H7 (cell line): Measurements from ENCODE around the gene CYP26C1. TPM values are rescaled to one million over a fixed set of nuclear protein-coding genes. Genes with fewer than 3 reads are reported as not detected.
A peak's percentile ranks its signal among the peaks of the same experiment; 100 is the strongest.
"Not testable (repeated sequence)": the region's sequence is repeated elsewhere in the genome, so short reads cannot be mapped to it uniquely, and the experiment has no call there.

ENCODE experiments used
- DNase-seq: peaks from one replicate; pipeline ENCODE4 v3.0.0; 2012
- H3K27me3 ChIP-seq: 2 replicates; pipeline ENCODE4 v1.6.0; 2011; ENCODE audit warnings: mild to moderate bottlenecking, low read length; ENCODE audit not compliant: control insufficient read depth, insufficient read depth
- H3K36me3 ChIP-seq: replicated peaks from 2 replicates; pipeline ENCODE4 v1.5.1; 2011; ENCODE audit warnings: low read length; ENCODE audit not compliant: control insufficient read depth, insufficient read depth
- H3K4me3 ChIP-seq: 2 replicates; pipeline ENCODE4 v1.5.1; 2011; ENCODE audit warnings: low read depth, mild to moderate bottlenecking, control low read depth, low read length, moderate library complexity; ENCODE audit not compliant: insufficient read depth
- total RNA-seq: library from RNA; depleted of rRNA; stranded (reverse); fragments of >200 nt; shearing (Covaris generic); gene quantifications from 2 replicates; pipeline ENCODE4 v1.2.3, GENCODE V29; 2014; rRNA removed

The CYP26C1 gene
- total RNA-seq, 1 experiment from 2014 or later, result 0.28 TPM

GRCh38 chr10:93101148-93101547, 40.5 kb downstream of the CYP26C1 start:
- H3K4me3 ChIP-seq, H3K27me3 ChIP-seq, DNase-seq, H3K36me3 ChIP-seq: not testable (repeated sequence)

- Histone ChIP-seq H3K36me3 (no peaks in the 10 kb centered on the region), H3K27me3 (no peaks in the 10 kb centered on the region), H3K4me3 (no peak overlapping the region)
- no peak for DNase-seq
Measured at GRCh38 chr10:93103953-93104352, 43.4 kb downstream of the CYP26C1 start.

GRCh38 chr10:93106631-93107072, 46.1 kb downstream of the CYP26C1 start:
- Histone ChIP-seq H3K27me3 (no peaks in the 10 kb centered on the region), H3K36me3 (no peaks in the 10 kb centered on the region), H3K4me3 (no peak overlapping the region)
- no peak for DNase-seq

GRCh38 chr10:93110472-93111146, 50.0 kb downstream of the CYP26C1 start:
- Histone ChIP-seq H3K36me3 (no peaks in the 10 kb centered on the region), H3K4me3 (no peak overlapping the region), H3K27me3 (no peaks in the 10 kb centered on the region)
- DNase-seq, result no peak

- Histone ChIP-seq H3K27me3 (no peaks in the 10 kb centered on the region), H3K36me3 (no peaks in the 10 kb centered on the region), H3K4me3 (no peak overlapping the region)
- DNase-seq, result no peak
Measured at GRCh38 chr10:93113042-93113441, 52.4 kb downstream of the CYP26C1 start.

GRCh38 chr10:93115661-93116383, 55.2 kb downstream of the CYP26C1 start:
- no peak overlapping the region for H3K4me3 ChIP-seq
- peak; percentile 85 for DNase-seq

More at GRCh38 chr10:93115661-93116383, 55.2 kb downstream of the CYP26C1 start:
- H3K27me3 ChIP-seq, result no peaks in the 10 kb centered on the region
- no peaks in the 10 kb centered on the region for H3K36me3 ChIP-seq

Other genes starting within 250 kb of the CYP26C1 start
- 6.2 and 13.6 TPM in 2 replicates for gene EXOC6, start 212.3 kb upstream of the CYP26C1 start, total RNA-seq
- gene CYP26A1, start 13.1 kb downstream of the CYP26C1 start, total RNA-seq, result 44.4 and 190 TPM in 2 replicates